MG63 (cell line): ENCODE measurements around the gene EPC1. TPM values are rescaled to one million over a fixed set of nuclear protein-coding genes. Genes with fewer than 3 reads are reported as not detected.
A peak's percentile ranks its signal among the peaks of the same experiment; 100 is the strongest.
"Not testable (repeated sequence)": the region's sequence is repeated elsewhere in the genome, so short reads cannot be mapped to it uniquely, and the experiment has no call there.

Experiments used
- DNase-seq: peaks from one replicate; pipeline ENCODE4 v3.0.0-alpha.2; 2020
- H3K27me3 ChIP-seq: fragments of 250-450 bp; sonication (Bioruptor Pico); 2 replicates; pipeline ENCODE4 v1.5.1; 2020; ENCODE audit warnings: mild to moderate bottlenecking, moderate library complexity
- H3K36me3 ChIP-seq: fragments of 250-450 bp; sonication (Bioruptor Pico); 2 replicates; pipeline ENCODE4 v1.5.1; 2020; ENCODE audit warnings: mild to moderate bottlenecking, moderate library complexity
- H3K4me3 ChIP-seq: fragments of 250-450 bp; sonication (Bioruptor Pico); 2 replicates; pipeline ENCODE4 v1.5.1; 2020; ENCODE audit warnings: mild to moderate bottlenecking, moderate library complexity
- H3K9me3 ChIP-seq: fragments of 250-450 bp; sonication (Bioruptor Pico); 2 replicates; pipeline ENCODE4 v1.5.1; 2020; ENCODE audit warnings: mild to moderate bottlenecking, moderate library complexity
- total RNA-seq: library from RNA; depleted of rRNA; stranded (reverse); fragments of >200 nt; shearing (Covaris generic); gene quantifications from 2 replicates; pipeline ENCODE4 v1.2.3, GENCODE V29; 2014; ENCODE audit warnings: low replicate concordance

EPC1 gene
- total RNA-seq, 1 experiment from 2014 or later, result 4.7 TPM

GRCh38 chr10:32375631-32376030 is 28.7 kb upstream of the EPC1 start:
- no peak for DNase-seq
- H3K36me3 ChIP-seq, result no peaks in the 10 kb centered on the region; the same call in 1 of the 2 replicates
- H3K27me3 ChIP-seq, result no peaks in the 10 kb centered on the region
- no peaks in the 10 kb centered on the region for H3K9me3 ChIP-seq
- no peak overlapping the region for H3K4me3 ChIP-seq

GRCh38 chr10:32374605-32375004 is 27.6 kb upstream of the EPC1 start:
- Histone ChIP-seq H3K36me3 (no peaks in the 10 kb centered on the region; the same call in 1 of the 2 replicates), H3K4me3 (no peak overlapping the region), H3K9me3 (no peaks in the 10 kb centered on the region), H3K27me3 (no peaks in the 10 kb centered on the region)
- DNase-seq, result no peak

GRCh38 chr10:32373496-32373895 is 26.5 kb upstream of the EPC1 start:
- DNase-seq, result no peak
- no peak overlapping the region for H3K4me3 ChIP-seq
- H3K9me3 ChIP-seq, result no peaks in the 10 kb centered on the region
- H3K27me3 ChIP-seq, result no peaks in the 10 kb centered on the region
- H3K36me3 ChIP-seq, result no peaks in the 10 kb centered on the region; the same call in 1 of the 2 replicates

DNA sequence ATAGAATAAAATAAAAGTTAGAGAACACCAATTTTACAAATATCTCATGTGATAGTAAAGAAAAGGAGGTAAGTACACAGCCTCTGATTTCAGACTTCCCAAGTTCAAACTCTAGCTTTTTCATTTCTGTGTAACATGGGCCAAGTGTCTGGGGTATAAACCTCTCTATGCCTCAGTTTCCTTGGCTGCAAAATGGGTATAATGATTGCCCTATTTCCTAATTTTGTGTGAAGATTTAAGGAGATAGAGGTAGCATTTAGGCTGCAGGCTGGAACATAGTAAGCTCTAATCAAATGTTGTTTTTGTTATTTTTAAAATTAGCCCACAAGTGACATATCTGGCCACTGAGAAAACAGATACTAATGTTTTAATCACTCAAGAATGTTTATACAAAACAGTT is 26.1 kb upstream of the EPC1 start:
- H3K9me3 ChIP-seq, result no peaks in the 10 kb centered on the region
- no peaks in the 10 kb centered on the region; the same call in 1 of the 2 replicates for H3K36me3 ChIP-seq
- DNase-seq, result no peak
- no peaks in the 10 kb centered on the region for H3K27me3 ChIP-seq
- H3K4me3 ChIP-seq, result no peak overlapping the region

GRCh38 chr10:32372000-32372875 is 25.3 kb upstream of the EPC1 start:
- Histone ChIP-seq H3K27me3 (no peaks in the 10 kb centered on the region), H3K36me3 (no peaks in the 10 kb centered on the region; the same call in 1 of the 2 replicates), H3K9me3 (no peaks in the 10 kb centered on the region), H3K4me3 (no peak overlapping the region)
- no peak for DNase-seq

GRCh38 chr10:32371101-32371500 is 24.1 kb upstream of the EPC1 start:
- DNase-seq, result no peak
- Histone ChIP-seq H3K27me3 (no peaks in the 10 kb centered on the region), H3K9me3 (no peaks in the 10 kb centered on the region)

GRCh38 chr10:32367793-32368453 is 21.0 kb upstream of the EPC1 start:
- Histone ChIP-seq H3K9me3 (no peaks in the 10 kb centered on the region), H3K36me3 (no peaks in the 10 kb centered on the region), H3K27me3 (no peaks in the 10 kb centered on the region), H3K4me3 (no peak overlapping the region)
- peak; percentile 48 for DNase-seq

More at GRCh38 chr10:32371101-32371500, 24.1 kb upstream of the EPC1 start:
- Histone ChIP-seq H3K4me3 (no peak overlapping the region), H3K36me3 (no peaks in the 10 kb centered on the region; the same call in 1 of the 2 replicates)

GRCh38 chr10:32366588-32366987 is 19.6 kb upstream of the EPC1 start:
- no peak for DNase-seq
- H3K9me3 ChIP-seq, result no peaks in the 10 kb centered on the region
- no peak overlapping the region for H3K4me3 ChIP-seq
- H3K36me3 ChIP-seq, result no peaks in the 10 kb centered on the region
- H3K27me3 ChIP-seq, result no peaks in the 10 kb centered on the region

DNA sequence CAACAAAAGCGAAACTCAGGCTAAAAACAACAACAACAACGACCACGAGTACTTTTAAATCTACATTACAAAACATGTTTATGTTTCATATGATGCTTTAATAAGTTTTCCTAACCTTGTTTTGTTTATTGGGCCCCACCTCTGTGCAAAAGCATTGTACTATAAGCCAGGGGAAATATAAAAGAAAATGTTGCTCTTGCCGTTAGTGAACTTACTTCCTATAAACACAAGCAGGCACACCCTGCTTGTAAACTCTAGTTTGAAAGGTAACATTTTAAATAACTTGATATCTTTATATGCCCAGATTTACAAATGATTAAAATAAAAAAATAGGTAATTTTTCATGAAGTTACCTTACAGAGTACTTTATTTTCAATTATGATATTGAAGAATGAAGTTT is 19.2 kb upstream of the EPC1 start:
- H3K9me3 ChIP-seq, result no peaks in the 10 kb centered on the region
- H3K36me3 ChIP-seq, result no peaks in the 10 kb centered on the region
- H3K4me3 ChIP-seq, result no peak overlapping the region
- H3K27me3 ChIP-seq, result no peaks in the 10 kb centered on the region
- no peak for DNase-seq

GRCh38 chr10:32365404-32365803 is 18.4 kb upstream of the EPC1 start:
- not testable (repeated sequence) for H3K36me3 ChIP-seq, H3K27me3 ChIP-seq, H3K4me3 ChIP-seq, DNase-seq, H3K9me3 ChIP-seq

- H3K9me3 ChIP-seq, result no peaks in the 10 kb centered on the region
- no peaks in the 10 kb centered on the region for H3K27me3 ChIP-seq
- no peak overlapping the region for H3K4me3 ChIP-seq
- no peaks in the 10 kb centered on the region for H3K36me3 ChIP-seq
- DNase-seq, result no peak
These were observed 15.6 kb upstream of the EPC1 start for GRCh38 chr10:32362571-32362970.

DNA sequence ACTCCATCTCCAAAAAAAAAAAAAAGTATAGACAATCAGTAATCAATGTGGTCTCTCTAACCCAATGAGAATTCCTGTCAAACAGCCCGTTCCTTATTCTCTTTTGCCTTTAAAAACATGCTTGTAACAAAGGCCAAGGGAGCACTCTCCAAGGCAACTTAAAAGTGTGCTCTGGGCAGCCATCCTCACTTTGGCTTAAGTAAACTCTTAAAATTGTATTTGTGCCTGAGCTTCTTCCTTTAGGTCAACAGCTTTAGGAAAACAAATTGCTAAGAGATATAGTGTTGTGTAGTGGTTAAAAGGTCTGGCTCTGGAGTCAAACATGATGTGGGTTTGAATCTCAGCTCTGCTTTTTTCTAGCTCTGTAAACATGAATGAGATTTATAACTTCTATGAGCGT is 13.9 kb upstream of the EPC1 start:
- DNase-seq, result no peak
- Histone ChIP-seq H3K4me3 (no peak overlapping the region), H3K36me3 (no peaks in the 10 kb centered on the region), H3K9me3 (no peaks in the 10 kb centered on the region), H3K27me3 (no peaks in the 10 kb centered on the region)

DNA sequence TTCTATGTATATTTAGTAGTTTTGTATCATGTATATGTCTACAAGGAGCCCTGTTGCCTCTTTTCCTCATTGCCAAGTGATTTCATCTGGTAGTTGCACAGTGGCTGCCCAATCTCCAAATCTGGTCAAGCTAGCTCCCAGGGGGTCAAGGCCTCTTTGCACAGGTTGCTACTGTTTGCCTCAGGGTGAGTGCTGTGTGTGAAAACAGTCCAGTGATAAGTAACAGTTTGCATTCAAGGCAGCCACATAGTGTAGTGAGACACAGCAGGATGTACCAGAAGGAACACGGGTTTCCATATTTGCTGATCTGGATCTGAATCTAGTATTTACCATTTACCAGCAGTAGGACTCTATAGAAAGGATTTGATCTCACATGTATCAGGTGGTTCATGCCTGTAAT is 13.3 kb upstream of the EPC1 start:
- Histone ChIP-seq H3K27me3 (no peaks in the 10 kb centered on the region), H3K36me3 (no peaks in the 10 kb centered on the region), H3K9me3 (no peaks in the 10 kb centered on the region), H3K4me3 (no peak overlapping the region)
- no peak for DNase-seq

- Histone ChIP-seq H3K4me3 (no peak overlapping the region), H3K27me3 (no peaks in the 10 kb centered on the region), H3K36me3 (no peaks in the 10 kb centered on the region), H3K9me3 (no peaks in the 10 kb centered on the region)
- DNase-seq, result no peak
These were observed 10.2 kb upstream of the EPC1 start for GRCh38 chr10:32357056-32357735.

- DNase-seq, H3K36me3 ChIP-seq, H3K27me3 ChIP-seq, H3K9me3 ChIP-seq, H3K4me3 ChIP-seq: not testable (repeated sequence)
These were observed 7.7 kb upstream of the EPC1 start for GRCh38 chr10:32354690-32355089.

GRCh38 chr10:32350811-32351350 is 3.9 kb upstream of the EPC1 start:
- H3K36me3 ChIP-seq, result peaks cover 4% of the 10 kb centered on the region
- H3K27me3 ChIP-seq, result no peaks in the 10 kb centered on the region
- no peak overlapping the region for H3K4me3 ChIP-seq

More at GRCh38 chr10:32350811-32351350, 3.9 kb upstream of the EPC1 start:
- DNase-seq, result no peak
- H3K9me3 ChIP-seq, result no peaks in the 10 kb centered on the region
